Stimulated activated CD4-positive, alpha-beta T cell treated with anti-CD3 and anti-CD28 coated beads, Interleukin-2, amount 100 ng/mL, for 4 hours (primary cell): ENCODE data around the gene LEMD3.

Experiments
- DNase-seq: peaks from one replicate; pipeline ENCODE4 v3.0.0-alpha.2; 2020; ENCODE audit warnings: low read depth

Gene LEMD3

DNA sequence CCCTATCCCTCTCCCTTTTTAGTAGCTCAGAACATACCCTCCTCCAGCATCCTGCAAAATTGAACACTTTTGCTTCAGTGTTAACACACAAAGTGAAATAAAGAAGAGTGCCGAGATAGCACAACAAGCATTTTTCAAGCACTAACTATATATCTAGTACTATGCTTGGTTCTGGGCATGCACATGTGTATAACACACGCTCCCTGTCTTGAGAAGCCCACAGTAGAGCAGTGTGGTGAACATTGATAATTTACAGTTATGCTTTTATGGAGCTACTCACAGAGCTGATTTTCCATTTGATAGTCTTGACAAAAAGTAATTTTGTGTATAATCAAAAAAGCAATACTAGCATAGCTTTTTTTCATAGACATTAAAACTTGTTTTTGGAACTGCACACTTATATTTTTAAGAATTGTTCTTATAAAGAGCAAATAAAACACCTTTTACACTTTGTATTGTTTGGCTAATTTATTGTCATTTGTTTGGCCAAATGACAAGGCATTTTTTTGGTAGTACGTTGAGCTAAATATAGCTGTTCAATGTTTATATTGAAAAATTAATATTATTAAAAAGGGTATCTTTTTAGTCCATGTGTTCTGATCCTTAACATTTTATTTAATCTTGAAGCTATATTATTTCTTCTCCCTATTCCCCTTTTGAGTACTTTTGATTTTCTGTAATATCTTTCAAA is 39.7 kb downstream of the LEMD3 start:
- DNase-seq = no peak

DNA sequence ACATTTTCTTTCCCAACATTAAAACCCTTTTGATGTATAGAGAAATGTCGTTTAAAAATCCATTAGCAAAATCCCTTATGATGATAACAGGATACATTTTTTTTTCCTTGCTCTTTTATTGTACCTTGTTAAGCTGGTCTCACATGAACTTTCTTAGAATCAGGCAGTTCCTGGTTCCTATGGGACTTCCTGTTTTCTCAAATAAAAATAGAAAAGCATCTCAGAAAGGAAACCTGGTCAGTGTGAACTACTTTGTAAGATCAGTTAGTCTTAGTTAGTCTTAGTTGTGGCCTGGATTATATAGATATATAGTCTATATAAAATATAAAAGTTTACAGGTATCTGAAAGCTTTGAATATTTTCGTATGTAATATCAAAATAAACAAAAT is 40.3 kb downstream of the LEMD3 start:
- no peak for DNase-seq

DNA sequence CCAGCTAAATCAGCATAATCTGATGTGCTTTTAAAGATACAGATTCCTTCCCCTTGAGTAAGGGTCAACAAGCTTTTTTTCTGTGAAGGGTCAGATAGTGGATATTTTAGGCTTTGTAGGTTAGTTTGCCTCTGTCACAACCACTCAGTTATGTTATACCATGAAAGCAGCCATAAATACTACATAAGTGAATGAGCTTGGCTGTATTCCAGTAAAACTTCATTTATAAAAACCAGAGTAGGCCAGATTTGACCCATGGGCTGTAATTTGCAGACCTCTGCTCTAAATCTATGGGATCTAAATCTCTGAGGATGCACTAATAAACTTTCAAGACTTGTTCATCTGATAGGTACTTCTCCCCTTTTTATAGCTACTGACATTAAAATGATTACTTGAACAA is 47.7 kb downstream of the LEMD3 start:
- DNase-seq = no peak

DNA sequence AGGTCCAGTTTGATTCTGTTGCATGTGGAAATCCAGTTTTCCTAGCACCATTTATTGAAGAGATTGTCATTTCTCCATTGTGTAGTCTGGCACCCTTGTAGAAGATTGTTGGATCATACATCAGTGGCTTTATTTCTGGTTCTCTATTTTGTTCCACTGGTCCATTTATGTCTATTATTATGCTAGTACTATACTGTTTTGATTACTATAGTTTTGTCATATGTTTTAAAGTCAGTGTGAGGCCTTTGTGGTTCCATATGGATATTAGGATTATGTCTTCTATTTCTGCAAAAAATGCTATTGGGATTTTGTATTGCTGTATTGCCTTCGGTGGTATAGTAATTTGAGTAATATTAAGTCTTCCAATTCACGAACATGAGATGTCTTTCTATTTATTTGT is 51.4 kb downstream of the LEMD3 start:
- no peak for DNase-seq

DNA sequence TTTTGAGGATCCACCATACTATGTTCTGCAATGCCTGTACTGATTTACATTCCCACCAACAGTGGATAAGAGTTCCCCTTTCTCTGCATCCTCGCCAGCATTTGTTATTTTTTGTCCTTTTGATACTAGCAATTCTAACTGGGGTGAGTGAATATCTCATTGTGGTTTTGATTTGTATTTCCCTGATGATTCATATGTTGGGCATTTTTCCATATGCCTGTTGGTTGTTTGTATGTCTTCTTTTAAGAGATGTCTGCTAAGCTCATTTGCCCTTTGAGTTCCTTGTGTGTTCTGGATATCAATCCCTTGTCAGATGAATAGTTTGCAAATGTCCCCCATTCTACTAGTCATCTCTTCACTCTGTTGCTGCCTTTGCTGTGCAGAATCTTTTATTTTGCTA is 60.1 kb downstream of the LEMD3 start:
- no peak for DNase-seq

DNA sequence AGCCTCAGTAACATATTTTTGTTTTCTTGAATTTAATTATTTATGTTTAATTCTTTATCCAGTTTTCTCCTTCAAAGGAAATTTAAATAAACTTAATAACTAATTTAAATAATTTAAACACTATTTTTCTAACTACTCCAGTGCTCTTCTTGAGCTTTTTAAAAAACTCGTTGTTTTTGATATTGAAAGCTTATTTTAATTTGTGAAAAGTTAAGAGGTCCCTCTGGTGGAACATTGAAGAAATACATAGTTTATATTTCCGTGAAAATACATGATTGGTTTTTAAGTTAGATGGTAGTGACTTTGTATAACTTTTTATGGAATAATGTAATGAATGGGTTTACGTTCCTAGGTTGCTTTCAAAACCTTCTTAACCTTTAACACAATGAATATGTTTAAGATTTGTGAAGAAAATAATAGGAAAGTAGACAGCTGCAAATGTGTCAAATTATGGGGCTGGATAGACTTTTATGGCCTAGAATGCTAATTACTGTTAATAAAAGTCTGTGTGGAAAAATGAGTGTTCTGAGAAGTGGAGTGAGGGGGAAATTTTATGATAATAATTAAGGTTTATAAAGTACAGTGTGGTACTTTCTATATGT is 63.2 kb downstream of the LEMD3 start:
- DNase-seq = no peak

DNA sequence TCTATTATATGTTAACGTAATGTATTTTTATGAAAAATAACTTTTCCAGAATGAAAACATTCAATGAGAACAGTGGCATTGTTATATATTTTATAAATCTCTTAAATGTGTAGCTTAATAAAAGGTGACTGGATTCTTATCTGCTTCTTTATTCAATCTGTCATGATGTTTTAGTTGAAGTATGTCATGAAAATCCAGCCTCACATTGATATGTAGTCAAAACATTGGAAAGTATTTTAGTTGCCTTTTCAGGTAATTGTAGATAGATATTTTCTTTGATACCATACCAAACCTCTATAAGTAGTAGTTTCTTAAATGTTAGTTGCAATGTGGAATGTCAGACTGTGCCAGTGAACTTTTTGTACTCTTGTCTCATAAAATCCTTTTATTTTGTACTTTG is 67.8 kb downstream of the LEMD3 start:
- DNase-seq = no peak

DNA sequence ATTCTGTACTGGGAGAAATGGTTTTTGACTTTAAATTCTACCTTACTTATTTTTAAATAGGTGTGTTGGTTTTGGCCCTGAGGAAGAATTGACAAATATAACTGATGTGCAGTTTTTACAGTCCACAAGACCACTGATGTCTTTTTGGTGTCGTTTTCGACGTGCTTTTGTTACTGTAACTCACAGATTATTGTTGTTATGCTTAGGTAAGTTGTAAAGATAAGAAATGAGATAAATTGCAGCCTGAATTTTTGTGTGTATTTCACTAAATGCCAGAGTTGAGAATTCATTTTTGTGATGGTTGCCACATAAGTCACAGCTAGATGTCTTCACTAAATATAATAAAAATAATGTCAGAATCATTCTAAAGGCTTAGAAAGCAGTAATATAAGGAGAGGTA is 69.2 kb downstream of the LEMD3 start:
- DNase-seq = no peak

DNA sequence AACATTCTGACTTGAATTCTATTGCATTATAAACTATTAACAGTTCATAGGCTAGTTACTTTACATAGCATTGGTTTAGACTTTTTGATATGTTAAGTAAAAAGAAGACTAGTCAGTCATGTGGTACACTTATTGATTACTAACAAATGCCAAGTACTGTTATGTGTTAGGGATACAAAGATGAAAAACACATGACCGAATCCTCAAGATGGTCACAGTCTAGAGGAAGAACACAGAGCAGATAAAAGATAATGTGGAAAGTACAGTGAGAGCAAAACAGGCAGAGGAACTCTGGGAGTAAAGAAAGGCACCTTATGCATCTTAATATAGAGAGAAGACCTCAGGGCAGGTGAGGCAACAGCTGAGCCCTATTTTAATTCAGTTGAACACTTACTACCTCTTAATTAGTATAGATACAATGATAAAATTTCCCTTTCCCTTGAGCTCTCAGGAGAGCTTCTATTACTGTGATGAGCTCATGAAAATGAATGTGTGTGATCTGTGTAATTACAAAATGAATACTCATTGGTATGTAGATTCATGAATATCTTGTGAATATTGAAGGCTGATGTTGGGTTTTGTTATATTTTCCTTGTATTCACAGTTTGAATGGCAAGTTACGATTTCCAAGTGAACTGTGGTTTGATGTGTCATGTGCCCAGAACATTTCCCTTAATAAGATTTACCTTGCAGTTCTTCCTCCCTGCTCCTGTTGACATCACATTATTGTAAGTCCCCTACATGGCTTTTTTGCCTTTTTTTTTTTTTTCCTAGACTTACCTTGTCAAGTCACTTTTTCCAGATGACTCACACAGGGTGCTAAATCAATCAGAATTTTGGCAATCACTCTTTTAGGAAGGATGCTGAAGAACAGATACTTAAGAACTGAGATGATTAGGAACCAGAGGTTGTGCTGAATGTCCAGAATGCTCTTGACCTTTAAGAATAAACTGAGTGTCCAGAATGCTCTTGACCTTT is 79.6 kb downstream of the LEMD3 start:
- DNase-seq = peak; percentile 9

DNA sequence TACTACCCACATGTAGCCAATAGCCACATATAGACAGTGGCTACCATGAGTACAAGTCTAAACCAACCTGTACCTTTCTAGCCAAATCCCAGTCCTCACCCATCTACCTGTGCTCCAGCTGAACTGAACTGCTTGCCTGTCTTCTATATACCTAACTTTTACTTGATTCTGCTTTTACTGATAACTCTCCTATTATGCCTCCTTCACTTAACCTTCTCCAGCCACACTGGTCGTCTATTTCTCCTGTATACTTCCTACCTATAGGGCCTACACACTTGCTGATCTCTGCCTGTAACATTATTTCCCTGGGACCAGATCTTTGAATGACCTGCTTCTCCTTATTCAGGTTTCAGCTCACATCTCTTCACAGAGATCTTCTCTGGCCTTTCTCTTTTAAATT is 83.1 kb downstream of the LEMD3 start:
- no peak for DNase-seq

DNA sequence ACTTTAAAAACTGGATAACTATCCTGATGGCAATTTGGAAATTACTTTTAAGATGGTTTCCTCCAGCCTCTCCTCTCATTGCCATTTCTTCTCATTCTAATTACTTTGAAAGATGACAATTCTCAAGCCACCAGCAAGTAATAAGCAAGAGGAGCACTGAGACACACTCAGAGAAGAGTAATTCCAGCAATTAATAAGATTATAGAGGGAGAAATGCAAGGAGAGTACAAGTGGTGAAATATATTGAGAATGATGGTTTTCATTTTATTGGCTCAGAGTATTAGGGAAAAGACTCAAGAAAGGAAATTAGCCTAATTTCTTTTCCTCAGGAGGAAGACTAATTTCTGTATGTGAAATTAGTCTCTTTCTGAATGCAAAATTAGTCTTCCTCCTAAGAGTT is 88.6 kb downstream of the LEMD3 start:
- DNase-seq = no peak

DNA sequence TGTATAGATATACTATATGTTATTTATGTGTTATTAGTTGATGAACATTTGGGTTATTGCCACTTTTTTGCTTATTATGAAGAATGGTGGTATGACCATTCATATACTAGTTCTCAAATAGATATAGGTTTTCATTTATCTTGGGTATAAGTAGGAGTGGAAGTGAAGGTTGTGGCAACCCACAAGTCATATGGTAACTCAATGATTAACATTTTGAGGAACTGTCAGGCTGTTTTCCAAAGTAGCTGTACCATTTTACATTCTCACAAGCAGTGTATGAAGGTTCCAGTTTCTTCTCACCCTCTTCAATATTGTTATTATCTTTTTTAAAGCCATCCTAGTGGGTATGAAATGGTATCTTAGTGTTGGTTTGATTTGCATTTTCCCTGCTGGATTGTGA is 90.1 kb downstream of the LEMD3 start:
- DNase-seq = no peak

DNA sequence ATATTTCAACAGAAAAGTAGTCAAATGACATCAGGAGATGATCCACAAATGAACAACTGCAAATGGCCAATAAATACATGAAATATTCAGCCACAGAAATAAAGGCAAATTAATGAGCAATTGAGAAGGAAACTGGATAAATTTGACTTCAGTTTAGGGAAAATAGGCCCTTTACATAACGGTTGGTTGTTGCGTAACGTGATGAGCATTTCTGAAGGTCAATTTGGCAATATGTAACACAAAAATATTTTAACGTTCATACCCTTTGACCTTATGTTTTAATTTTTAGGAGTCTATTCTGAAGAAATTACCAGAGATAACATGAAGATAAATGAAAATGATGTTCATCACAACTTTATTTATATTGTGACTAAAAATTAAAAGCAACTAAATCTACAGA is 94.4 kb downstream of the LEMD3 start:
- DNase-seq = no peak

DNA sequence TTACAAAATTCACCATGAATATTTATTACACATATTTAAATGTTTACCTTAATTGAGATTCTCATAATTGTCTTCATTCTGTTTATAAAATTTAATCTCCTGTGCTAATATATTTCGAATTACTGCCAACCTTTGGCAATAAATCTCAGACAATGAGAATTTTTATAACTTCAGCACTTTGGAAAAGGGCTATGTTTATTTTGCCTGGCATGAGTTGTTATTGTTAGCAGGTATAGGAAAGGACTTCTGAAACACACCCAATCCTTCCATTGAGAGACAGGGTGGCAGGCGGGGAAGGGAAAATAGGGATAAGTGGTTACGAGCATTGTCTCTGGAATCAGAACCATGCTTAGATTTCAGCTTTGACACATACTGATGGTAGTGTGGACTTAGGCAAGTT is 97.0 kb downstream of the LEMD3 start:
- DNase-seq = no peak

DNA sequence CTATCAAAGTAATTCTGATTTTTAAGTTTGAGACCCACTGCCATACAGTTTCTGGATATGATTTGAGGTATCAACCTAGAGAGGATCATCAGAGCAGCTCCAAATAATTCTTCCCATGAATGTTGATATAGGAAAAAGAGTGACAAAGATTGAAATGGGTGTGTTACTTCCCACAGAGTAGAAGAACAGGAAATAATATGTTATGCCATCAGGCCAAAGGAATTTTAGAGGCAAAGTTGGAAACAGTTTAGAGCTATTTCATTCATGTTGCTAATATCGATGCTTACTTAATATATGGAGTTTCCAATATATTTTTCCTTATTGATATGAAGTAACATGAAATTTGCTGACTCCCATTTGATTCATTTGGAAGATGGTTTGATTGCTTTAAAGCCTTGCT is 100.2 kb downstream of the LEMD3 start:
- no peak for DNase-seq

DNA sequence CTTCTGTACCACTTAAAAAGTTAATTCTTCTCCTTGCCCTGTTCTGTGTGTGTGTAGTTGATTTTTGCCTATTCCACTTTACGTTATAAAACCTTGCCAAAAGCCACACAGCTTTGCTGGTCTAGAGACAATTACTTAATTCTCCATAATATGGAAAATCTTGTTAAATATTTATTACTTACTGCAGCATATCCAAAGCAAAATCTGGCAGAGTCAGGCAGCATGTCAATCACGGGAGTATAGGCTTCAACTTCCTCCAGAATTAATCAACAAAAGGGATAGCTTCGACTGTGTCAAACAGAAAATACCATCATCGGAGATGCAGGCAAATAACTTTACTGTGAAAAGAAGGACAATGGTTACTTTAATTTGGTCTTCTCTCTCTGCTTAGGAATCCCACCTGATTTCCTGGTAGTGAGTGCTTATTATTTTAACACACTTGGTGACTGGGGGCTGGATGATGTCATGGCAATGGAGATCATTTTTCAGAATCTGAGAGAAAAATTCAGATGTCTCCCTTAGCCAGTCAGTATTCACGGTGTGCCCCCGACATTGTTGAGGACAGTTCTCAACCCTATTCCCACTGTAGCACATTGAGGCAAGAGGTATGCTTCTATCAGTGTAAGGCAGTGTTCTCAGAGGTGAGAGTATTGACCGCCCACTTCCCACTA is 105.4 kb downstream of the LEMD3 start:
- DNase-seq = no peak

DNA sequence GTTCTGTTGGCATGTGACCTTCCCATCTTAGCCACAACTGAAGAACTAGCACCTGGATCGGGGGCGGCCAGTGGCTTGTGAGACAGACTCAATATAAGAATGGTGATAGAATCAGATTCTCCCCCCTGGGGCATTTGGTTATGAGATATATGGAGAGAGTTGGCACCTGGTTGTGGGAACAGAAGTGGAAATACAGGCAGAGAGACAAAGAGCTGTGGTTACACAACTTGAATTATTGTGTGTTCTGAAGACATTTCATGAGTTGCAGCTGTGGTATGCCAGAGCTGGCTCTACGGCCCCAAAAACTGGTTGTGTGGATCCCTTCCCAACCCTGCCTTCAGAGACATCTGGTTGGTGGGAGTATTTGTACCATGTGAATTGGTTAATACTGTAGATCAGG is 106.2 kb downstream of the LEMD3 start:
- no peak for DNase-seq

DNA sequence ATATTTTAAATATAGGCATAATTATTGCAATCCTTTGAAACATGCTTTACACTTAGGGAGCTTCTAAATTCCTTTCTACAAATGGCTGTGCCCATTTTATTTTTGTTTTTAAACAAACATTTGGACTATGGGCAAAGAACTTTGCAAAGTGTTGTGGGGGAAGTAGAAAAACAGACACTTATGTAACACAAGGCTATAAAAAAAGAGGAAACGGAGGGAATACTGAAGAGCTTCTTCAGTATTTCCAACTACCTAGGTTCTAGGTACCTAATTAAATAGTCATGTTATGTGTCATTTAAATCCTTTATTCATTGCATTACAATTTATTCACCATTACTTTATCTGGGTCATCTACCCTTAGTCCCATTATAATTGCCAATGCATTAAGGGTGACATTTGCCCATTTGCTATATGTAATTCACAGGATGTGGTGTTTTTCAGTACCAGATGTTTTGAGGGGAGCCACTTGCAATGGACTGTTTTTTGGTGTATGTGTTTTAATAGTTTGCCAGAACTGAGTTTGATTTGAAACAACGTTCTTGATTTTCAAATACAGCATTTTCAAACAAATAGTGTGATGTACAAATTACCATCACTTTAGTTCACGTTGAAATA is 107.6 kb downstream of the LEMD3 start:
- no peak for DNase-seq

DNA sequence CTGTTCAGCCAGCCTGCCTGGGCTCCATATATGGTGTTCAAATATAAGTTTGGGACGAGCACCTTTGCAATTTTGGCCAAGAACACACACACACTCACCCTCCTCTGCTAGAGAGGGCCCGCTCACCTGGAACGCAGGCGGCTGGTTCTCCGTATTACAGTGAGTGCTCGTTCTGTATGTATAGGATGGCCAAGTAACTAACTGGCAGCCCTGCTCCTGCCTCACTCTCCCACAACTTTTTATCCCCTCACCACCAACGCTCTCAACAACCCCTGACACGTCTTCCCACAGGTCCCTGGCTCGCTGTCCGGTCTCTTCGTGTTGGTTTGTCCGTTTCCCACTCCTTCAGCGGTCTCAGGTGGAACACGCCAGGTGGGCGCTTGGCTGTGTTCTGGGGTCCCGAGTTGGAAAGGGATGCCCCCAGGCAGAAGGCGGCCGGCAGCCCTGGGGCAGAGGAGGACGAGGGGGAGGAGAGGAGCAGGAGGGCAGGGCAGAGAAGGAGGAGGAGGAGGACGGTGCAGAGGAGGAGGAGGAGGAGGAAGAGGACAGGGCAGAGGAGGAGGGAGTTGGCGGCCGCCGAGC is 108.7 kb downstream of the LEMD3 start:
- no peak for DNase-seq

DNA sequence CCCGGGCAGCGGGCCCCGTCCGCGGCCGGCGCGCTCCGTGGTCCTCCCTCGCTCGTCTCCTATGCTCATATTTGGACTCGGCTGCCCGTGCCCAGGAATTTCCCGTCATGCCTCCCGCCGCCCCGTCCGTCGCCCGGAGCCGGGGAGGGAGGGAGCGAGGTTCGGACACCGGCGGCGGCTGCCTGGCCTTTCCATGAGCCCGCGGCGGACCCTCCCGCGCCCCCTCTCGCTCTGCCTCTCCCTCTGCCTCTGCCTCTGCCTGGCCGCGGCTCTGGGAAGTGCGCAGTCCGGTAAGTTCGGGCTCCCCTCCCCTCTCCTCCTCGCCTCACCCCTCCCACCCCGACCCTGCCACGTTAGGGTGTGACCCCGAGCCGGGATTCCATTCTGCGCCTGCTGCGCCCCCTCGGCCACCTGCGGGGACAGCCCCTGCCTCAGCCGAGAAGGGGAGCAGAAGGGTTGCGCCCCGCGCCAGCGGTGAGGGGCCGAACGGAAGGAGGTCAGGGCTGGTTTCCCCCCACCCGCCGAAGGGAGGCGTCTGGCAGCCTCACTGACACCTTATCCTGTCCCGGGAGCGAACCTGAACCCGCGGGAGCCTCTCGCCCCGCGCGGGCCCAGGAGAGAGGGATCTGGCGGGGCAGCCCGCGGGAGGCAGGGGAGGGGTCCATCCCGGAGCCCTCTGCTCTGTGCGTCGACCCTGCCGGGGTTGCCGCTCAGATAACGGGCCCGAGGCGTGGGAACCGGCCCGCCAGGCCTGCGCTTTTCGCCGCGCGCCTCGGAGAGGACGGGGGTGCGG is 109.4 kb downstream of the LEMD3 start, which contains the start of gene MSRB3:
MSRB3 (plus strand) TSS at position 108 of the 793 bp plus-strand sequence. CDS start 29,897 bp downstream, outside the sequence.
- DNase-seq = no peak
